GM18909 (cell line): Measurements from ENCODE around the gene SMAP2.

Experiments
- ATAC-seq: cut with Tn5 transposase; IDR thresholded peaks from one replicate; pipeline ENCODE4 v1.9.1; 2021; ENCODE audit warnings: mild to moderate bottlenecking; ENCODE audit not compliant: unreplicated experiment, poor library complexity

Gene SMAP2

GRCh38 chr1:40413527-40414252 is 40.2 kb downstream of the SMAP2 start:
- no peak for ATAC-seq

DNA sequence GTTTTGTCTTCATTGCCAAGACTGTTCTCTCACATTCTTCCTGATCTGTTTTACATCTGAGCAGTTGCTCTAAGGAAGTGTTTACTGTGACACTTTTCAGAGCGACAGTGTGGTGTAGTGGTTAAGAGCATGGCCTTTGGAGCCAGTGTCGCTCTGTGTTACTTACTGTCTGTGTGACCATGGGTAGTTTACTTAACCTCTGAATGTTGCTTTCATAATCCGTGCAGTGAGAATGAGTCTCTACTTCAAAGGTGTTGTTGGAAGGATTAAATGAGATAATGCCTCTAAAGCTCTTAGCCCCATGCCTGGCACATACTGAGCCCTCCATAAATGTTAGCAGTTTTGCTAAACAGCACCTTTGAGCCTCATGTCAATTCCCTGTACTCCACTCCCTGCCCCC is 40.8 kb downstream of the SMAP2 start:
- no peak for ATAC-seq

DNA sequence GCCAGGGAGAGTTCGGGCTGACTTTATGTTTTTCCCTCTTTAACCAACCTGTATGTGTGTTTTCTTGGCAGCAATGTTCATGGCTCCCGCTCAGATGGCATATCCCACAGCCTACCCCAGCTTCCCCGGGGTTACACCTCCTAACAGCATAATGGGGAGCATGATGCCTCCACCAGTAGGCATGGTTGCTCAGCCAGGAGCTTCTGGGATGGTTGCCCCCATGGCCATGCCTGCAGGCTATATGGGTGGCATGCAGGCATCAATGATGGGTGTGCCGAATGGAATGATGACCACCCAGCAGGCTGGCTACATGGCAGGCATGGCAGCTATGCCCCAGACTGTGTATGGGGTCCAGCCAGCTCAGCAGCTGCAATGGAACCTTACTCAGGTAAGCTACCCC is 43.2 kb downstream of the SMAP2 start:
- no peak for ATAC-seq

GRCh38 chr1:40421431-40422384 is 48.2 kb downstream of the SMAP2 start:
- no peak for ATAC-seq

GRCh38 chr1:40422630-40423263 is 49.2 kb downstream of the SMAP2 start:
- no peak for ATAC-seq

DNA sequence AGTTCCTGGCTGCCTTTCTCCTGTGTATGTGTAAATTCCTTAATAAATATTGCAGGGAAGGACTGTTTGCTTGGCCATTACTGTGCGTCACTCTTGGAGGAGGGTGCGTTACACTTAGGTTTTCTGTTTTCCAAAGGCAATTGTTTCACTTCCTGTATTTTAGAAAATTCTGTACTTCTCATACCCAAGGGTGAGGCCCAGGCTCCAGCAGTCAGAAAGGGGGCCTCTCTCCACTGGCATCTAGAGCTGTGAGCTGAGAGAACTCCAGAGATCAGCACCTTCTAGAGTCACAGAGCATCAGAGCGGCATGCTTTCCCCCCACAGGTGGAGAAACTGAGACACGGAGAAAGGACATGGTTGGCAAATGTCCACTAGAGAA is 49.7 kb downstream of the SMAP2 start:
- no peak for ATAC-seq

DNA sequence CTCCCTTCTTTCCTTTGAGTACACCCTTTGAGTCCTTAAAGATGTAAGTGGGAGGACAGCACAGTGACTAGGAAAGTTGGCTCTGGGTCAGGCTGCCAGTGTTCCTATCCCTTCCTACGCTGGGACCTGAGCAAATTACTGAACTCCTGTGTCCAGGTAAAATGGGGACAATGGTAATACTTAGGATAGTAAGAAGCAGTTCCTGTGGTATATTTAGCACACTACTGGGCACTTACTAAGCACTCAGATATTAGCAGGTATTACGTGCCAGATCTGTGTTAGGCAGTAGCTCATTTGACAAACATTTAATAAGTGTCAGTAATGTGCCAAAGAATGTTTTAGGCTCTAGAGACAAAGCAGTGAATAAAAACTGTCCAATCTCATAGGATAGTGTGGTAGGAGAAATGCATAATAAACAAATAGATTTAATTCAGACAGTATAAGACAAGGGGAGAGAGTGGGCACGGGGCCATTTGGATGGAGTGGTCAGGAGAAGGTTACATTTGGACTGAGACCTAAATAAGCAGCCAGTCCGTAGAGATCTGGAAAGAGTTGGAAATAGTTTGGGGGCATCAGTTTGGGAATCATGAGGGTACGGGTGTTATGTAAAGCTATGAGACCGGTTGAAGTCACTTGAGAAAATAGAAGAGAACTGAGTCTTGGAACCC is 50.6 kb downstream of the SMAP2 start:
- no peak for ATAC-seq

- no peak for ATAC-seq
Observed at GRCh38 chr1:40425198-40425597, 51.7 kb downstream of the SMAP2 start.

GRCh38 chr1:40431385-40431784 is 57.9 kb downstream of the SMAP2 start:
- ATAC-seq = no peak

DNA sequence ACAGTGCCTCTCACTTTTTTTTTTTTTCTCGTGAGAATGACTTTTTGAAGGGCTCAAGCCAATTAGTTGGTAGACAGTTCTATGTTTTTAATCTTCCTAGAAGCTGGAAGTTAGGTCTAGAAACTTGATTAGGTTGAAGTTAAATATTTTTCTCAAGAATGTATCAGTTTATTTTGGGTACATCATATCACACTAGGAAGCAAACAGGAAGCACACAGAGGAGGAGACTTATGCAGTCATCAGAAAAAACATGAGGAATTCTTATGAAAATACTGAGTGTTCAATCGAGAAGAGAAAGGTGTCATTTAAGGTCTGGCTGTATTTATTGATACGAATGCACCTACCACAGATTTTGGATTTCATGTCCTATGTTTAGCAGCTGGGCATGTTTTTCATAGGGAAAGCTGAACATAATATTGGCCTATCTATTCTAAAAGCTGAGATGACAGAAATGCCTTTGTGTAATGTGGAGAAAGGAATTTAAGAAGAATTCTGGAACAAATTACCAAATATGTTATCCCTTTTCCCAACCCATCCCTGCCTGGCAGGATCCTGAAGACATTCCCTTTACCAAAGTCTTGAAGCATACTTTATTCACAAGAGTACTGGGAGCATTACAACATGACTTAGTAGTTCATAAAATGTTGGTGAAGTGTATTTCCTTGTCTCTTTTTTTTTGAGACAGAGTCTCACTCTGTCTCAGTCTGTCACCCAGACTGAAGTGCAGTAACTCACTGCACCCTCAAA is 59.3 kb downstream of the SMAP2 start:
- no peak for ATAC-seq

DNA sequence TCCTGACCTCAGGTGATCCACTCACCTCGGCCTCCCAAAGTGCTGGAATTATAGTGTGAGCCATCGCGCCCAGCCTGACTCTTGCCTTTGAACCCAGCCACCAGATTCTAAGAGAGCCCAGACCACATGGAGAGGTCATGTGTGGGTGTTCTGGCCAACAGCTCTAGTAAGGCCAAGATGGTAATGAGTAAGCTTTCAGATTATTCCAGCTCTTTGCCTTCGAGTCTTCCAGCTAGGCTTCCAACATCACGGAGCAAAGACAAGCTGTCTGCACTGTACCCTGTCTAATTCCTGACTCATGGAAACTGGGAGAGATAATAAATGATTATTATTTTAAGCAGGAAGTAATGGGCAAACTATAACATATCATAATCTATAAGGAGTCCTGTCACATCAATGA is 61.9 kb downstream of the SMAP2 start:
- no peak for ATAC-seq

- ATAC-seq = no peak
Observed at GRCh38 chr1:40435876-40436275, 62.3 kb downstream of the SMAP2 start.

GRCh38 chr1:40438391-40439015 is 65.0 kb downstream of the SMAP2 start:
- ATAC-seq = no peak

GRCh38 chr1:40439247-40439646 is 65.7 kb downstream of the SMAP2 start:
- no peak for ATAC-seq

GRCh38 chr1:40449684-40450494 is 76.4 kb downstream of the SMAP2 start, which contains the start of gene ZFP69B:
TSS of gene ZFP69B (plus strand) at chr1:40450476. CDS start at chr1:40450962, 486 bp downstream.
- peak; percentile 83 for ATAC-seq

GRCh38 chr1:40450495-40451237 is 77.1 kb downstream of the SMAP2 start:
- ATAC-seq = peak; percentile 45

- peak; percentile 10 for ATAC-seq
Observed at GRCh38 chr1:40451238-40451585, 77.7 kb downstream of the SMAP2 start.

GRCh38 chr1:40454873-40455272 is 81.3 kb downstream of the SMAP2 start:
- no peak for ATAC-seq
